ENCODE data around the gene EIF4B. TPM values are rescaled to one million over a fixed set of nuclear protein-coding genes. Genes with fewer than 3 reads are reported as not detected.

Gene EIF4B
- total and polyA plus RNA-seq, 9 of the 15 experiments (the other 6 are each of a cell fraction or from before 2014, with no cell fraction given), result 138 to 669 (median 552) TPM

GRCh38 chr12:52965337-52965731 is 40.9 kb upstream of the EIF4B start:
- Histone ChIP-seq H3K9ac (ENCODE audit: insufficient read depth in 1 of 2, low read depth in 2 of 2, low read length in 2 of 2) (peak overlapping the region in 1 of 2 experiments; percentile 19; a peak in 2 of 4 replicates), H3K36me3 (ENCODE audit: control insufficient read depth, insufficient read depth, low read length) (no peaks in the 10 kb centered on the region), H3K27ac (ENCODE audit: extremely low read depth, low read depth, low read length) (no peak overlapping the region), H3K4me3 (no peak overlapping the region), H3K4me2 (ENCODE audit: insufficient read depth, low read length) (no peak overlapping the region), H3K27me3 (ENCODE audit: control insufficient read depth in 2 of 2, insufficient read depth in 2 of 2, low read length in 2 of 2) (no peaks in the 10 kb centered on the region), H2AFZ (ENCODE audit: low read depth, low read length) (peak overlapping the region; percentile 50), H3K9me1 (ENCODE audit: control insufficient read depth, insufficient read depth, low read length) (no peaks in the 10 kb centered on the region), H4K20me1 (replicated peaks; ENCODE audit: control insufficient read depth, insufficient read depth, low read length) (no peaks in the 10 kb centered on the region), H3K4me1 (replicated peaks in 1 of 2; ENCODE audit: control insufficient read depth in 2 of 2, insufficient read depth in 2 of 2, low read length in 2 of 2) (peaks cover 0 to 8% of the 10 kb centered on the region in 2 experiments; a peak in 1 of 5 replicates), H3K79me2 (ENCODE audit: control insufficient read depth, insufficient read depth, low read length) (no peaks in the 10 kb centered on the region), H3K9me3 (replicated peaks; ENCODE audit: control insufficient read depth, insufficient read depth, low read depth, low read length) (no peaks in the 10 kb centered on the region)
- 72% methylated on average over 22 of the region's 28 CpGs for WGBS (ENCODE audit: insufficient coverage, low coverage, missing lambda C conversion rate)
- intact Hi-C loops (cut with micrococcal nuclease), result no loop called here
- DNase-seq (ENCODE audit: extremely low read depth in 1 of 4, low spot score in 3 of 4), result no peak
- no peak for ATAC-seq
- CTCF ChIA-PET (ENCODE audit: low intra/inter-chr PET ratio), result no interaction called here
- in situ Hi-C loops (cut with MboI), result no loop called here
- TF ChIP-seq ZNF263 (CRISPR knock-in tag; IDR thresholded peaks at IDR 0.05; ENCODE audit: borderline replicate concordance) (peak; percentile 46; the same call in 1 of the 2 replicates), TBP (optimal IDR thresholded peaks at IDR 0.05; ENCODE audit: low read depth, low read length) (no peak)
- FAIRE-seq, result no peak
- POLR2A ChIA-PET, result interaction anchor here (0.7 to 1.9 kb wide), 3 partner anchors 12 to 871 kb away, joined by 3 to 6 read pairs (median 5); no protein-coding TSS in a partner anchor
- BruUV-seq (replicated peaks), result no TSS peak

- no peaks in the 10 kb centered on the region for H3K9me3 ChIP-seq (replicated peaks; ENCODE audit: control insufficient read depth, insufficient read depth, low read depth, low read length)
- H3K4me2 ChIP-seq (ENCODE audit: insufficient read depth, low read length), result no peak overlapping the region
- no peak overlapping the region for H3K27ac ChIP-seq (ENCODE audit: extremely low read depth, low read depth, low read length)
- 46% methylated on average over 9 of the region's 12 CpGs for WGBS (ENCODE audit: insufficient coverage, low coverage, missing lambda C conversion rate)
- FAIRE-seq (no peak), ATAC-seq (no peak), DNase-seq (ENCODE audit: extremely low read depth in 1 of 4, low spot score in 3 of 4) (no peak)
- no peaks in the 10 kb centered on the region for H3K27me3 ChIP-seq (ENCODE audit: control insufficient read depth in 2 of 2, insufficient read depth in 2 of 2, low read length in 2 of 2)
- intact Hi-C loops (cut with micrococcal nuclease) (no loop called here), in situ Hi-C loops (cut with MboI) (no loop called here)
- ChIA-PET POLR2A (interaction anchor here (0.6 to 1.1 kb wide), 6 partner anchors 8 to 95 kb away, joined by 3 to 5 read pairs (median 3); no protein-coding TSS in a partner anchor), CTCF (ENCODE audit: low intra/inter-chr PET ratio) (no interaction called here)
- H2AFZ ChIP-seq (ENCODE audit: low read depth, low read length), result no peak overlapping the region
- H3K79me2 ChIP-seq (ENCODE audit: control insufficient read depth, insufficient read depth, low read length), result no peaks in the 10 kb centered on the region
- H3K9me1 ChIP-seq (ENCODE audit: control insufficient read depth, insufficient read depth, low read length), result no peaks in the 10 kb centered on the region
- H3K9ac ChIP-seq (ENCODE audit: insufficient read depth in 1 of 2, low read depth in 2 of 2, low read length in 2 of 2), result no peak overlapping the region
- no TSS peak for BruUV-seq (replicated peaks)
- peaks cover 0 to 8% of the 10 kb centered on the region in 2 experiments; a peak in 1 of 5 replicates for H3K4me1 ChIP-seq (replicated peaks in 1 of 2; ENCODE audit: control insufficient read depth in 2 of 2, insufficient read depth in 2 of 2, low read length in 2 of 2)
- no peak overlapping the region for H3K4me3 ChIP-seq
- no peaks in the 10 kb centered on the region for H3K36me3 ChIP-seq (ENCODE audit: control insufficient read depth, insufficient read depth, low read length)
- H4K20me1 ChIP-seq (replicated peaks; ENCODE audit: control insufficient read depth, insufficient read depth, low read length), result no peaks in the 10 kb centered on the region
- TF ChIP-seq ZNF512 (tag; IDR thresholded peaks at IDR 0.05) (no peak), NONO (IDR thresholded peaks at IDR 0.05; ENCODE audit: low read depth in 2 of 2, low read length in 1 of 2) (no peak), ARID3A (IDR thresholded peaks at IDR 0.05; ENCODE audit: borderline replicate concordance, low read depth, low read length) (no peak), PBX2 (CRISPR knock-in tag; IDR thresholded peaks at IDR 0.05; ENCODE audit: low read depth) (no peak), PBX2 (tag; conservative IDR thresholded peaks at IDR 0.05; ENCODE audit: low read depth) (no peak), FOSL1 (tag; conservative IDR thresholded peaks at IDR 0.05) (no peak)
Observed at GRCh38 chr12:52969166-52969795, 37.0 kb upstream of the EIF4B start.
